Small intestine (tissue), 7 donors: ENCODE results near the gene CCNQ. TPM values are rescaled to one million over a fixed set of nuclear protein-coding genes. Genes with fewer than 3 reads are reported as not detected.
A peak's percentile ranks its signal among the peaks of the same experiment; 100 is the strongest.

ENCODE experiments used
- DNase-seq, 2 donors: peaks; one replicate each; pipeline versions ENCODE4 v3.0.0 to v3.0.0-alpha.2; 2013
- FAIRE-seq: peaks from 2 replicates; lab custom pipeline; 2012; peaks lifted over from hg19 to GRCh38; lab: Jason Lieb, UNC
- H3K27ac ChIP-seq, 3 donors: one replicate each; pipeline ENCODE4 v1.5.1; 2013; ENCODE audit warnings: low read length in 2 of 3, mild to moderate bottlenecking in 2 of 3, control low read depth in 1 of 3, inconsistent platforms in 1 of 3, low read depth in 1 of 3, moderate library complexity in 1 of 3
- H3K27me3 ChIP-seq, 3 donors: one replicate each; pipeline ENCODE4 v1.6.1; 2013; ENCODE audit warnings: low read length in 3 of 3, inconsistent platforms in 1 of 3; ENCODE audit not compliant: control insufficient read depth in 3 of 3, insufficient read depth in 3 of 3
- H3K36me3 ChIP-seq, 3 donors: one replicate each; pipeline ENCODE4 v1.6.1; 2013; ENCODE audit warnings: low read length in 3 of 3, inconsistent platforms in 1 of 3, low read depth in 1 of 3, mild to moderate bottlenecking in 1 of 3, moderate library complexity in 1 of 3; ENCODE audit not compliant: control insufficient read depth in 3 of 3, insufficient read depth in 2 of 3
- H3K4me1 ChIP-seq, 3 donors: one replicate each; pipeline ENCODE4 v1.6.1; 2013; ENCODE audit warnings: low read length in 2 of 3, inconsistent platforms in 1 of 3, low read depth in 1 of 3, mild to moderate bottlenecking in 1 of 3, moderate library complexity in 1 of 3; ENCODE audit not compliant: control insufficient read depth in 3 of 3, insufficient read depth in 2 of 3
- H3K4me3 ChIP-seq, 3 donors: one replicate each; pipeline ENCODE4 v1.5.1; 2013; ENCODE audit warnings: low read length in 3 of 3, control low read depth in 1 of 3, inconsistent platforms in 1 of 3, low read depth in 1 of 3, mild to moderate bottlenecking in 1 of 3, moderate library complexity in 1 of 3
- H3K9me3 ChIP-seq, 2 donors: one replicate each; pipeline ENCODE4 v1.6.1; 2013; ENCODE audit warnings: low read depth in 1 of 2, low read length in 1 of 2; ENCODE audit not compliant: control insufficient read depth in 2 of 2, insufficient read depth in 1 of 2
- WGBS, 3 donors: extraction: QIAGEN DNeasy Blood & Tissue Kit; methylation state at CpG; one replicate each; pipeline ENCODE4 v1.1.7; 2013; 5-methylcytosine and 5-hydroxymethylcytosine counted together
- polyA plus RNA-seq, 4 donors: library from polyadenylated mRNA; stranded (reverse) in 3 of 4; unstranded in 1 of 4; fragments of 200-250 nt in 3 of 4; fragments of 120-200 nt in 1 of 4; gene quantifications; one replicate each; pipeline versions ENCODE4 v1.2.1 to v1.2.3, GENCODE V29; 2013
- donor health status: healthy with polysubstance abuse.
- donor health status: control.
- donor health status: control.
- donor health status: Bipolar disorder and iron deficiency.
- donor health status: healthy.

Gene CCNQ
- polyA plus RNA-seq, 4 donors = 14.9 to 41.9 (median 34.4) TPM

DNA sequence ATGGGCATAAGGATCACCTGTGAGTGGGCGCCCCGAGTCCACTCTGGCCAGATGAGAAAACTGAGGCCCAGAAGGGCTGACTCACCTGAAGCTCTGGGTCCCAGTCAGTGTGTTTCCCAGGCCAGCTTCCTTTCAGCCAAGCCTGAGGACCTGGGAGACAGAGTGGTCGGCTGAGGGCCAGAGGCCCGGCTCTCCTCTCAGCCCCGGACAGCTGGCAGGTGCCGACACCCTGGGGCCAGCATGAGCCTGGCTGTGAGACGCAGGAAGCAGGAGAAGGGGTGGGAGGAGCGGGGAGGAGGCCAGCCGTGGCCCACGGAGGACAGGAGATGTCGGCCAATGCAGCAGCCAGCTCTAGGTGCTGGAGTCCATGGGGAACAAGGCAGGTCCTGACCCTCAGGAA is 52.6 kb downstream of the CCNQ start:
- Histone ChIP-seq H3K4me1 (peaks cover 0 to 13% (median 0%) of the 10 kb centered on the region in 3 donors), H3K4me3 (no peak overlapping the region), H3K27ac (no peak overlapping the region), H3K36me3 (no peaks in the 10 kb centered on the region), H3K27me3 (no peaks in the 10 kb centered on the region), H3K9me3 (no peaks in the 10 kb centered on the region)
- DNase-seq (no peak), FAIRE-seq (no peak)
- 72 to 80% (median 78%) methylated on average over 6 to 11 of the region's 11 CpGs for WGBS, 3 donors

DNA sequence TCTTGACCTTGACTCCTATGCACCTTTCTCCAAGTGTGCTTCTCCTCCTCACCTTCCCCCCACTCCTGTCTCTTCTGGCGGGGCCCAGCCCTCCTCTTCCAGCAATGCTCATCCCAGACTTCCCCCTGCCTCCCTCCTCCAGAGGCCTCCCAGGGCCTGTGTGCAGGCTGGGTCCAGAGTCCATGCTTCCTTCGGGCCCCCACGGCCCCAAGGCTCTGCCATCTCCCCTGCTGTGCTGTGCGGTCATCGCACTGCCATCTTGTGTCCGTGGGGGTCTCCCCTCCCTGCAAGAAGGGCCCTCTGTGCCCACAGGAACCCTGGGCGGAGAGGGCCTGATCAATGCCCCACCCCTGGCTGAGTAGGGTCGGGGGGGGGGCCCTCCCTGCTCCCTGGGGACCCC is 54.2 kb downstream of the CCNQ start:
- WGBS, 3 donors = 57 to 62% (median 57%) methylated on average over 7 to 8 of the region's 8 CpGs
- H3K27me3 ChIP-seq = no peaks in the 10 kb centered on the region
- H3K4me1 ChIP-seq = peaks cover 0 to 13% (median 0%) of the 10 kb centered on the region in 3 donors
- FAIRE-seq (no peak), DNase-seq (peak in 1 of 2 donors; percentile 68)
- H3K9me3 ChIP-seq = no peaks in the 10 kb centered on the region
- no peak overlapping the region for H3K4me3 ChIP-seq
- H3K27ac ChIP-seq = no peak overlapping the region
- no peaks in the 10 kb centered on the region for H3K36me3 ChIP-seq

DNA sequence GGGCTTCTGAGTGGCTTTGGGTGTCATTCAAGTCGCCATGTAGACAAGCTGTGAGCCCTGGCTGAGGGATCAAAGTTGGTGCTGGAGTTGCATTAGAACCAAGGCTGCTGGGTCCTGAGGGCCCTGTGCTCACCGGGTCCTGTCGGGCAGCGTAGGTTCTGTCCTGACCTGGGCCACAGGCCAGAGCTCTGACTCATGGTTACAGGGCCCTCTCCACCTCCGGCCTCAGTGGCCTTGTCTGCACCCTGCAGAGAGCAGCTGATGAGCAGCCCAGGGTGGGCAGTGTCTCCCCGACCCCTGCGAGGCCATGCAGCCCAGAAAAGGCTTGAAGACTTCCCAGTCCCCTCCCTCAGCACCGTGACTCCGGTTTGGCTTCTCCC is 59.0 kb downstream of the CCNQ start:
- WGBS, 3 donors = 61 to 74% (median 66%) methylated on average over 7 to 9 of the region's 9 CpGs
- FAIRE-seq = no peak
- H3K4me1 ChIP-seq = peaks cover 0 to 10% (median 0%) of the 10 kb centered on the region in 3 donors

DNA sequence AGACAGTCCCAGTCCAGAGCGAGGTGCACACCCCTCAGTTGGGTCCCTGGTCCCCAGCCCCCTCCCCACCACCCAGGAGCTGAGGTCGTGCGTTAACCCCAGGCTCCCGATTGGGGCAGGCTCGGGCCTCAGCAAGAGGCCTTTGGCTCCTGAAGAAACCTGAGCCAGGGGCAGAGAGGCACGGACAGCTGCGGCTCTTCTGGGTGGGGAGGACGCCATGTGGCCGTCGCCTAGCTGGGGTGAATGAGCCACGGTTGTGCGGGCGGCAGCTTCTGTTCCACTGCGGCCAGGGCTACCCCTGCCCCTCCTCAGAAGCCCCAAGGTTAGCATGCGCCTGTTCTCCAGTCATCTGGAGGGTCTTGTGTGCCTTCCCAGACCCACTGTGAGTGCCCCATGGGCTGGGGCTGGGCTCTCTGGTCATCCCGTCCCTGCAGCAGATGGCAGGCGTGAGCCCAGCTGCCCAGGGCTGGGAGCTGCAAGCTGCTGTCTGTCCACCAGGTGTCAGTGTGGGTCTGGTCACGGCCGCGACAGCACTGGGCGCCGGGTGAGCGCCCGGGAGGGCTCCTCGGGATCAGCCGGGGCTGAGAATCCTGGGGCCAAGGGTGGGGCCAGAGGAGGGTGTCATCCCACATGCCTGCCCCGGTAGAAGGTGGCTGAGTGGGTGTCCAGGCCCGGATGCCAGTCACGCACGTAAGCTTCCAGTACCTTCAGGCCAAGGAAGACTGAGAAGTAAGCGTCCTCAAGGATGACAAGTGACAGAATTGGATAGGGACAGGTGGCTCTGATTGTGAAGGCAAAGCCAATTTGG is 59.6 kb downstream of the CCNQ start:
- WGBS, 3 donors = 36 to 45% (median 41%) methylated on average over 26 to 31 of the region's 31 CpGs
- Histone ChIP-seq H3K4me1 (peaks cover 0 to 6% (median 0%) of the 10 kb centered on the region in 3 donors), H3K36me3 (no peaks in the 10 kb centered on the region), H3K9me3 (no peaks in the 10 kb centered on the region), H3K27me3 (peaks cover 0 to 4% (median 4%) of the 10 kb centered on the region in 3 donors), H3K27ac (no peak overlapping the region), H3K4me3 (no peak overlapping the region)
- no peak for FAIRE-seq
- peak; percentile 43 to 71 for DNase-seq

More for the DNA sequence above, 59.0 kb downstream of the CCNQ start:
- Histone ChIP-seq H3K4me3 (no peak overlapping the region), H3K9me3 (no peaks in the 10 kb centered on the region), H3K27me3 (peaks cover 0 to 4% (median 4%) of the 10 kb centered on the region in 3 donors), H3K36me3 (no peaks in the 10 kb centered on the region), H3K27ac (no peak overlapping the region)
- DNase-seq = no peak

DNA sequence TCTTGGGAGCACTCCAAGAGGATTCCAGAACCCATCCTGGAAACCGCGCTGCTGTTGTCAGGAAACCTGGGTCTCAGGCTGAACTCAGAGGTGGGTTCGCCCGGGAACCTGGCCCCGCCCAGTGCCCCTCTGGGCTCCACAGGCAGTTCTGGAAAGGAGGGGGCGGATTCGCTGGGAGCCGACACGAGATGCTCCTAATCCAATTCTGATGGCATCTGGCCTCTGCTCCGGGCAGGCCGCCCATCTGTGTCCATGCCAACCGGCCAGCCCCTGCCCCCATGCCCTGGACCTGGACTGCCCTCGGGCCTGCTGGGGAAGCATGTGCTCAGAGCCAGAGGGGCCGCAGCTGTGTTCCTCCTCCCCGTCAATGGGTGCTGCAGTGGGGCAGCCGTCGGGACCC is 60.5 kb downstream of the CCNQ start:
- Histone ChIP-seq H3K4me3 (no peak overlapping the region), H3K27ac (no peak overlapping the region), H3K36me3 (no peaks in the 10 kb centered on the region), H3K9me3 (no peaks in the 10 kb centered on the region), H3K27me3 (peaks cover 0 to 4% (median 4%) of the 10 kb centered on the region in 3 donors), H3K4me1 (no peaks in the 10 kb centered on the region)
- no peak for FAIRE-seq
- WGBS, 3 donors = 72 to 78% (median 77%) methylated on average over 15 to 17 of the region's 17 CpGs
- DNase-seq = no peak

Other genes starting within 250 kb of the CCNQ start
- not detected for gene PNMA6E, start 197.8 kb downstream of the CCNQ start, polyA plus RNA-seq
- 1 to 10 TPM in 1 of 4 donors, under 1 TPM in 2, not detected in 1; 0.27 to 3.8 (median 0.42) TPM for gene ZFP92, start 187.7 kb downstream of the CCNQ start, polyA plus RNA-seq
- gene TREX2, start 153.1 kb downstream of the CCNQ start, polyA plus RNA-seq = under 1 TPM in 3 of 4 donors, not detected in 1; 0.45 to 0.81 (median 0.47) TPM
- 10 to 100 TPM; 20.8 to 30.8 (median 24.2) TPM for gene HAUS7, start 128.6 kb downstream of the CCNQ start, polyA plus RNA-seq
- gene BGN, start 104.2 kb downstream of the CCNQ start, polyA plus RNA-seq = 10 to 100 TPM in 2 of 4 donors, 1 to 10 TPM in 2; 3.1 to 23.2 (median 12.6) TPM
- gene ATP2B3, start 81.5 kb downstream of the CCNQ start, polyA plus RNA-seq = under 1 TPM in 2 of 4 donors, not detected in 2; 0.30 to 0.36 TPM
- gene DUSP9, start 48.1 kb upstream of the CCNQ start, polyA plus RNA-seq = 1 to 10 TPM in 1 of 4 donors, under 1 TPM in 1, not detected in 2; 0.06 to 5.5 TPM
- gene PNCK, start 74.7 kb upstream of the CCNQ start, polyA plus RNA-seq = 10 to 100 TPM in 1 of 4 donors, 1 to 10 TPM in 2, not detected in 1; 1.1 to 54.5 (median 1.4) TPM
- gene SLC6A8, start 88.8 kb upstream of the CCNQ start, polyA plus RNA-seq = 100 to 1,000 TPM in 1 of 4 donors, 10 to 100 TPM in 3; 34.0 to 140 (median 59.2) TPM
- 100 to 1,000 TPM in 2 of 4 donors, 10 to 100 TPM in 2; 68.4 to 243 (median 152) TPM for gene BCAP31, start 125.2 kb upstream of the CCNQ start, polyA plus RNA-seq
- gene ABCD1, start 125.7 kb upstream of the CCNQ start, polyA plus RNA-seq = 10 to 100 TPM; 10.1 to 37.3 (median 20.4) TPM
- gene PLXNB3, start 165.1 kb upstream of the CCNQ start, polyA plus RNA-seq = 1 to 10 TPM in 1 of 4 donors, under 1 TPM in 2, not detected in 1; 0.54 to 1.6 (median 0.66) TPM
- gene SRPK3, start 181.9 kb upstream of the CCNQ start, polyA plus RNA-seq = 1 to 10 TPM in 1 of 4 donors, under 1 TPM in 2, not detected in 1; 0.15 to 1.1 (median 0.27) TPM
- gene IDH3G, start 195.2 kb upstream of the CCNQ start, polyA plus RNA-seq = 100 to 1,000 TPM in 1 of 4 donors, 10 to 100 TPM in 3; 59.9 to 114 (median 85.5) TPM
- 100 to 1,000 TPM; 288 to 694 (median 446) TPM for gene SSR4, start 195.5 kb upstream of the CCNQ start, polyA plus RNA-seq
- gene PDZD4, start 231.4 kb upstream of the CCNQ start, polyA plus RNA-seq = 10 to 100 TPM in 1 of 4 donors, 1 to 10 TPM in 2, under 1 TPM in 1; 0.22 to 11.5 (median 2.4) TPM